ENCODE results near the gene GDI2. TPM values are rescaled to one million over a fixed set of nuclear protein-coding genes. Genes with fewer than 3 reads are reported as not detected.
"Not testable (repeated sequence)": the region's sequence is repeated elsewhere in the genome, so short reads cannot be mapped to it uniquely, and the experiment has no call there.

Gene GDI2
- total RNA-seq, 2 experiments from 2014 or later = 265 to 292 TPM

- no peak overlapping the region for H3K4me2 ChIP-seq (ENCODE audit: low read length)
- TF ChIP-seq, protein P1, sequence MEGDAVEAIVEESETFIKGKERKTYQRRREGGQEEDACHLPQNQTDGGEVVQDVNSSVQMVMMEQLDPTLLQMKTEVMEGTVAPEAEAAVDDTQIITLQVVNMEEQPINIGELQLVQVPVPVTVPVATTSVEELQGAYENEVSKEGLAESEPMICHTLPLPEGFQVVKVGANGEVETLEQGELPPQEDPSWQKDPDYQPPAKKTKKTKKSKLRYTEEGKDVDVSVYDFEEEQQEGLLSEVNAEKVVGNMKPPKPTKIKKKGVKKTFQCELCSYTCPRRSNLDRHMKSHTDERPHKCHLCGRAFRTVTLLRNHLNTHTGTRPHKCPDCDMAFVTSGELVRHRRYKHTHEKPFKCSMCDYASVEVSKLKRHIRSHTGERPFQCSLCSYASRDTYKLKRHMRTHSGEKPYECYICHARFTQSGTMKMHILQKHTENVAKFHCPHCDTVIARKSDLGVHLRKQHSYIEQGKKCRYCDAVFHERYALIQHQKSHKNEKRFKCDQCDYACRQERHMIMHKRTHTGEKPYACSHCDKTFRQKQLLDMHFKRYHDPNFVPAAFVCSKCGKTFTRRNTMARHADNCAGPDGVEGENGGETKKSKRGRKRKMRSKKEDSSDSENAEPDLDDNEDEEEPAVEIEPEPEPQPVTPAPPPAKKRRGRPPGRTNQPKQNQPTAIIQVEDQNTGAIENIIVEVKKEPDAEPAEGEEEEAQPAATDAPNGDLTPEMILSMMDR (conservative IDR thresholded peaks at IDR 0.05; ENCODE audit: low read length) = no peak
- TF ChIP-seq EZH2phosphoT487 (IDR thresholded peaks at IDR 0.05; ENCODE audit: borderline replicate concordance, low read depth, low read length) = no peak
- CTCF ChIA-PET (ENCODE audit: unreplicated experiment) = no interaction called here
- intact Hi-C loops (cut with micrococcal nuclease; ENCODE audit: unreplicated experiment) = no loop called here
- BruUV-seq (replicated peaks) = no TSS peak
- H3K4me1 ChIP-seq (ENCODE audit: insufficient read depth, low read length, poor library complexity, severe bottlenecking) = no peaks in the 10 kb centered on the region
- POLR2A ChIA-PET = interaction anchor here (0.6 to 1.6 kb wide), 4 partner anchors 10 to 41 kb away, joined by 4 to 7 read pairs (median 6); no protein-coding TSS in a partner anchor
- H3K9me2 ChIP-seq (ENCODE audit: insufficient read depth, low read length) = no peaks in the 10 kb centered on the region
- no peak overlapping the region for H2AFZ ChIP-seq (ENCODE audit: low read length)
- no peaks in the 10 kb centered on the region for H4K20me1 ChIP-seq (ENCODE audit: insufficient read depth, low read length)
- no peaks in the 10 kb centered on the region for H3K9me3 ChIP-seq (ENCODE audit: low read length)
- no peaks in the 10 kb centered on the region for H3K79me2 ChIP-seq (ENCODE audit: insufficient read depth, low read depth, low read length)
- no peak overlapping the region for H3K27ac ChIP-seq (ENCODE audit: low read depth, low read length, poor library complexity, severe bottlenecking)
- H3K4me3 ChIP-seq (ENCODE audit: low read depth, low read length, poor library complexity, severe bottlenecking) = no peak overlapping the region
- DNase-seq (ENCODE audit: low spot score) = no peak
- H3K36me3 ChIP-seq (ENCODE audit: insufficient read depth, low read length) = no peaks in the 10 kb centered on the region
Measured at GRCh38 chr10:5828725-5829124, 15.5 kb upstream of the GDI2 start.

DNA sequence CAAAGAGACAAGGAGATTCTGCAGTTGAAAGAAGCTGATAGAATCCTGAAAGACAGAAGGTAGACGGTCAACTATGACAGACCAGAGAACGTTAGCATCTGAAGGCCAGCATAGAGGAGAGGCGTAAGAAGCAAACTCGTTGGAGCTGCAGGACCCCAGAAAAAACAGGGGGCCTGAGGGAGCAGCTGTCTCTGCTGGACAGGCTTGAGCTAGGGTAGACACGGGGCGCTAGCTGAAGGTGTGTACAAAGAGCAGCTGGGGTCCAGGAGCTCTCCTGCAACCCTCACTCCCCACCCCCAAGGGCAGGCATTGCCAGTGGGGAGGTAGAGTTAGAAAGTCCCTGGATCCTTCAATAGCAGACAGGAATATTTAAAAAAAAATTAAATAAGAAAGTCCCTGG lies 14.6 kb upstream of the GDI2 start:
- Histone ChIP-seq H3K4me2 (ENCODE audit: low read length) (no peak overlapping the region), H3K36me3 (ENCODE audit: insufficient read depth, low read length) (no peaks in the 10 kb centered on the region), H3K9me2 (ENCODE audit: insufficient read depth, low read length) (no peaks in the 10 kb centered on the region), H3K4me3 (ENCODE audit: low read depth, low read length, poor library complexity, severe bottlenecking) (no peak overlapping the region), H3K79me2 (ENCODE audit: insufficient read depth, low read depth, low read length) (no peaks in the 10 kb centered on the region), H3K9me3 (ENCODE audit: low read length) (no peaks in the 10 kb centered on the region), H3K4me1 (ENCODE audit: insufficient read depth, low read length, poor library complexity, severe bottlenecking) (no peaks in the 10 kb centered on the region), H3K27ac (ENCODE audit: low read depth, low read length, poor library complexity, severe bottlenecking) (no peak overlapping the region), H2AFZ (ENCODE audit: low read length) (no peak overlapping the region), H4K20me1 (ENCODE audit: insufficient read depth, low read length) (no peaks in the 10 kb centered on the region)
- intact Hi-C loops (cut with micrococcal nuclease; ENCODE audit: unreplicated experiment) = no loop called here
- TF ChIP-seq EZH2phosphoT487 (IDR thresholded peaks at IDR 0.05; ENCODE audit: borderline replicate concordance, low read depth, low read length) = no peak
- BruUV-seq (replicated peaks) = no TSS peak
- POLR2A ChIA-PET = interaction anchor here (1.1 to 1.6 kb wide), 3 partner anchors 9 to 31 kb away, joined by 3 to 5 read pairs (median 4); no protein-coding TSS in a partner anchor
- no peak for DNase-seq (ENCODE audit: low spot score)
- CTCF ChIA-PET (ENCODE audit: unreplicated experiment) = no interaction called here

- H3K27ac ChIP-seq (ENCODE audit: low read depth, low read length, poor library complexity, severe bottlenecking); BruUV-seq (replicated peaks); H3K36me3 ChIP-seq (ENCODE audit: insufficient read depth, low read length); intact Hi-C loops (cut with micrococcal nuclease; ENCODE audit: unreplicated experiment); H3K4me3 ChIP-seq (ENCODE audit: low read depth, low read length, poor library complexity, severe bottlenecking); H3K79me2 ChIP-seq (ENCODE audit: insufficient read depth, low read depth, low read length); CTCF ChIA-PET (ENCODE audit: unreplicated experiment); H4K20me1 ChIP-seq (ENCODE audit: insufficient read depth, low read length); DNase-seq (ENCODE audit: low spot score); H3K4me1 ChIP-seq (ENCODE audit: insufficient read depth, low read length, poor library complexity, severe bottlenecking); H3K4me2 ChIP-seq (ENCODE audit: low read length); H2AFZ ChIP-seq (ENCODE audit: low read length); H3K9me3 ChIP-seq (ENCODE audit: low read length); H3K9me2 ChIP-seq (ENCODE audit: insufficient read depth, low read length): not testable (repeated sequence)
- POLR2A ChIA-PET = interaction anchor here (0.6 to 1.2 kb wide), 3 partner anchors 10 to 986 kb away, joined by 3 to 5 read pairs (median 3); no protein-coding TSS in a partner anchor
Measured at GRCh38 chr10:5826511-5826910, 13.3 kb upstream of the GDI2 start.

All from OCI-LY7 (cell line).